Erythroblast (primary cell): ENCODE data around the gene PAPSS1.

Experiments used
- DNase-seq, 2 experiments: peaks; one replicate each; lab custom pipeline; 2025; lab: John Stamatoyannopoulos, UW
- GATA1 ChIP-seq: IDR thresholded peaks from 2 replicates; pipeline ENCODE4 v1.6.1; 2011; ENCODE audit warnings: low read depth, mild to moderate bottlenecking, control low read depth, low read length, moderate library complexity
- POLR2A ChIP-seq: IDR thresholded peaks from 2 replicates; pipeline ENCODE4 v1.6.1; 2011; ENCODE audit warnings: mild to moderate bottlenecking, low read length

Gene PAPSS1

GRCh38 chr4:107719922-107720722 is at the start of gene PAPSS1:
PAPSS1 (minus strand) TSS chr4:107720234; CDS start chr4:107720179, 55 bp downstream.
- TF ChIP-seq POLR2A (peak; percentile 61), GATA1 (no peak)
- DNase-seq, result peak; percentile 92 to 93

GRCh38 chr4:107760281-107760947 is 40.4 kb upstream of the PAPSS1 start:
- DNase-seq, result no peak
- TF ChIP-seq GATA1, result no peak
- TF ChIP-seq POLR2A, result no peak

GRCh38 chr4:107757864-107758476 is 37.9 kb upstream of the PAPSS1 start:
- TF ChIP-seq GATA1 (no peak), POLR2A (no peak)
- DNase-seq, result peak; percentile 8 to 19

GRCh38 chr4:107757283-107757682 is 37.2 kb upstream of the PAPSS1 start:
- DNase-seq, result no peak
- TF ChIP-seq POLR2A, result no peak

- no peak for DNase-seq
- TF ChIP-seq GATA1, result no peak
- TF ChIP-seq POLR2A, result no peak
These were observed 35.9 kb upstream of the PAPSS1 start for GRCh38 chr4:107755841-107756356.

- DNase-seq, result no peak
- no peak for TF ChIP-seq GATA1
- TF ChIP-seq POLR2A, result no peak
These were observed 31.6 kb upstream of the PAPSS1 start for GRCh38 chr4:107751670-107752069.

- no peak for TF ChIP-seq GATA1
- TF ChIP-seq POLR2A, result no peak
- DNase-seq, result no peak
These were observed 27.9 kb upstream of the PAPSS1 start for GRCh38 chr4:107747748-107748486.

GRCh38 chr4:107746161-107746560 is 26.1 kb upstream of the PAPSS1 start:
- DNase-seq, result no peak

GRCh38 chr4:107744532-107744931 is 24.5 kb upstream of the PAPSS1 start:
- TF ChIP-seq GATA1 (no peak), POLR2A (no peak)
- no peak for DNase-seq

More at GRCh38 chr4:107746161-107746560, 26.1 kb upstream of the PAPSS1 start:
- TF ChIP-seq POLR2A, result no peak
- no peak for TF ChIP-seq GATA1

GRCh38 chr4:107743532-107743931 is 23.5 kb upstream of the PAPSS1 start:
- no peak for TF ChIP-seq GATA1
- TF ChIP-seq POLR2A, result no peak

GRCh38 chr4:107742791-107743190 is 22.8 kb upstream of the PAPSS1 start:
- TF ChIP-seq GATA1 (no peak), POLR2A (no peak)
- no peak for DNase-seq

More at GRCh38 chr4:107743532-107743931, 23.5 kb upstream of the PAPSS1 start:
- DNase-seq, result peak in 1 of 2 experiments; percentile 8

- DNase-seq, result no peak
- no peak for TF ChIP-seq POLR2A
- no peak for TF ChIP-seq GATA1
These were observed 22.2 kb upstream of the PAPSS1 start for GRCh38 chr4:107742196-107742595.
